GM19452 (cell line): ENCODE measurements around the gene PACSIN2.
"Not testable (repeated sequence)": the region's sequence is repeated elsewhere in the genome, so short reads cannot be mapped to it uniquely, and the experiment has no call there.

Experiments
- ATAC-seq: cut with Tn5 transposase; IDR thresholded peaks from one replicate; pipeline ENCODE4 v1.9.1; 2021; ENCODE audit not compliant: unreplicated experiment

Gene PACSIN2

DNA sequence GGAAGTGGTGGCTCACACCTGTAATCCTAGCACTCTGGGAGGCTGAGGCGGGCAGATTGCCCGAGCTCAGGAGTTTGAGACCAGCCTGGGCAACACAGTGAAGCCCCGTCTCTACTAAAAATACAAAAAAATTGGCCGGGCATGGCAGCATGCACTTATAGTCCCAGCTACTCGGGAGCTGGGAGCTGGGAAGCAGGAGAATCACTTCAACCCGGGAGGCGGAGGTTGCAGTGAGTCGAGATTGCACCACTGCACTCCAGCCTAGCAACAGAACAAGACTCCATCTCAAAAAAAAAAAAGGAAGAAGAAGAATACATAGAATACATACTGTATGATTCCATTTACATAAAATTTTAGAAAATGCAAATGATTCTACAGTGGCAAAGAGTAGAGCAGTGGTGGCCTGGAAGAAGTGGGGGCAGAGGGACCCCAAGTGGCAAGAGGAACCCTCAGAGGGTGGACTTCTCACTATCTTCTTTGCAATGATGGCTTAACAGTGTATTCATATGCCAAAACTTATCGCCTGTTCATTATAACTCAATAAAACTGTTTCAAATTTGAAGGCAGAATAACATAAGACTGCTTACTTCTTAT lies 22.0 kb downstream of the PACSIN2 start:
- no peak for ATAC-seq

DNA sequence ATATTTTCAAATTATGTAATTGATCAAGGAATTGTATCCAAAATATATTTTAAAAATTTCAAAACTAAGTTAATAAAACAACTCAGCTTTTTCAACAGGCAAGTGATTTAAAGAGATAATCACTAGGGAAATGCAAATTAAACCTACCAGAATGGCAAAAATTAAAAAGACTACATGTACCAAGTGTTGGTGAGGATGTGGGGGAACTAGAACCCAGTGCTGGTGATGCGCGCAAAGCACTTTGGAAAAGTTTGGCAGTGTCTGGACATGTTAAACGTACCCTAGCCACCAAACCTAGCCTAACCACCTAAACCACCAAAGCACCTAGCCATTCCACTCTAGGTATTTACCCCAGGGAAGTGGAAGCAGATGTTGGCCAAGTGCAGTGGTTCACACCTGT lies 22.9 kb downstream of the PACSIN2 start:
- no peak for ATAC-seq

DNA sequence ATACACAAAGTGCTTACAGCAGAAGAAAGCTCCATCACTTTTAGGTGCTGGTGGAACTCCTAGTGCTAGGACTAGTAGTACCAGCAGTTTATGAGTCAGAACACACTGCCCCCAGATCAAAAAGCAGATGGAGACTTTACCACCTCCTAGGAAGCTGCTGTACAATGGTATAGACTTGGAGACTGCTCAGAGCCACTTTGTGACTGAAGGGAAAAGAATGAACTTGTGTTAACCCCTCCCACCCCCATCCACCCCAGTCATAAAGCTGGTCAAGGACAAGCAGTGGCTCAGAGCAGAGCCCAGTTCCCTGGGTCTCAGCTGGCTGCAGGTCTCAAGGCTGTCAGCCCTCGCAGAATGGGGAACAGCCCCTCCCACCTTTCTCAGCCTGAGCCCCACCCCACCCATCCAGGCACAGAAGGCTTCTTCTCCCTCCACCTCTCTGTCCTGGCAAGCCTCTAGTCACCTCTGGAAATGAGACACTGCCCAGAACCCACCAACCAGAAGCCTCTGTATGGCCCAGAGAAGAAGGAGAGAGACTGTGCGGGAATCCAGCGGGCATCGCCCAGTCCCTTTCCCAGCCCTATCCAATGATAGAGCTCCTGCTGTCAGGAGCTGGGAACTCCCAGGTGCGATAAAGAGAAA lies 23.8 kb downstream of the PACSIN2 start:
- no peak for ATAC-seq

DNA sequence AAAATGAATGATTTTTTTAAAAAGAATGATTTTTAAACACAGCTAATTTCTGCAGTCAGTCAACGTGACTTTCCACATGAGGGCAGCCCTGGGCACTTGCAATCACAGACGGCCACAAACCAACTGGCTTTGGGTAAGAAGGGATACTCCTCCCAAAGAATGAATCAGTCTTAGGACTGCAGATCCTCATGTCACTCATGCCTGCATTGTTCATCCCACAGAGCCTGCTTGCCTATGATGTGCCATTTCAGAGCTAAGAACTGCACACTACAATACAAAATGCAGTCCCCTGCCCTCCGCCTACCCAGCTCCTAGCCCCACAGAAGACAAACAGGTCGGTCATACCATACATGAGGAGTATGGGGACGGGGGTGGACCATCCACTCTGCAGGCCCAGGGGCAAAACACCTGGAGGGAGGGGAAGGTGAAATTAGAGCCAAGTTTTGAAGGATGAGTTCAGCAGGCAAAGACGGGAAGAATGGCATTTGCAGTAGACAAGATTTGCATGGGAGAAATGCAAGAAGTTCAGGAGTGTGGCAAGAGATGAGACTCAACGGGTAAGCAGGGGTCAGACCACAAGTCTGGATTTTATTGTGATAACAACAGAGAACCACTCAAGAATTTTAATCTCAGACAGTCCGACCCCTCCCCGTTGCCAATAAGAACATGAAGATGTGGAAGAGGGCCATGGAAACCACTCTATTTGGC lies 24.7 kb downstream of the PACSIN2 start:
- no peak for ATAC-seq

DNA sequence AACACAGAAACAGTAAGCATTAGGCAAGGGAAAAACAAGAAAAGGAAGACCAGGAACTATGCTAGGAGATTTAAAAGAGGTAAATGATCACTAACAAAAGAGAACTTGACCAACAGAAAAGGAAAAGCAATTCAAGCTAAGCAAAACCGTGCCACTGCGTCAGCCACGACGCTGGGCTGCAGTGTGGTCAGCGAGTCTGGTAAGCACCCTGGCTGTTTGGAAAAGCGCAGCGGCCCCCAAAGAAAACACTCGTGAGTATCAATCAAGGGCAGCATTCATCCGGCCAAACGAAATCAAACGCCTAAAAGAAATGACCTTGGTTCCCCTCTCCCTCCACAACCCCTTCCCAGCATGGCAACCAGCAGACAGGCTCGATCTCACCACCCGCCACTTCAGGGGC lies 28.8 kb downstream of the PACSIN2 start:
- ATAC-seq = no peak

DNA sequence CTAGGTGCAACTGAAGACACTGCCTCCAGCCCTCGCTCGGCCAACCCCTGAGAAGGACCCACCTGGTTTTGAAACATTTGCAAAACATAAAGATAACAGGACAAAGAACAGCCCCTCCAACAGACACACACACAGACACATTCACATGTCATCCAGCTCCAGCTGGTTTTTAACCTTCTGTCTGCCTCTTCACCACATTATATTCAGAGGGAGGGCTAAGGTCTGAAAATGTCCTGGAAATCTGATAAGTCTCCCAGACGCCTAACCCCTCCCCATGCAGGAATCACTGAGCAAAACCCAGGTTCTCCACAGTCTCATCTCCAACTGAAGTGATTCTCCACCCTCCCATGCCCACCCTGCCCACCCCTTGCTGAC lies 29.4 kb downstream of the PACSIN2 start:
- no peak for ATAC-seq

DNA sequence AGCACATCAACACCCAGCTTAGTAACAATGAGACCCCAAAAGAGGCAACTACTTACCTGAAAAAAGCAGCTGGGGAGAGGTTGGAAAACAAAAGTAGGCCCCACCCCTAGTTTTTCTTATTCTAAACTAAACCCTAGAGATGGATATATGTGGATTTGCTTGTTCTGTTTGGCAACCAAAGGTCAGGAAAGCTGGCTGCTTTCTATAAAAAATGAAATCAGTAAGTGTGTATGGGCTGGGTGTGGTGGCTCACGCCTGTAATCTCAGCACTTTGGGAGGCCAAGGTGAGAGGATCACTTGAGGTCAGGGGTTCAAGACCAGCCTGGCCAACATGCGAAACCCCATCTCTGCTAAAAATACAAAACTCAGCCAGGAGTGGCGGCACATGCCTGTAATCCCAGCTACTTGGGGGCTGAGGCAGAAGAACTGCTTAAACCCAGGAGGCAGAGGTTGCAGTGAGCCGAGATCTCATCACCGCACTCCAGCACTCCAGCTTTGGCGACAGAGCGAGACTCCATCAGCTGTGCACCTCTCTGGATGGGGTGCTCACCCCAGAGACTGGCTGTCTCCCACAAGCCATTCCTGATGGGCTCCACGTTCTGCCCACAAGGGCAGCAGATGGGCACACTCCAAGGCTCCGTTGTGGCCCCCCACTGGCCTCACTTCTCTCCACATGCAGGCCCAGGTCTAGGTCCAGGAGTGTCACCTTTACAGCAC lies 30.0 kb downstream of the PACSIN2 start:
- ATAC-seq = no peak

DNA sequence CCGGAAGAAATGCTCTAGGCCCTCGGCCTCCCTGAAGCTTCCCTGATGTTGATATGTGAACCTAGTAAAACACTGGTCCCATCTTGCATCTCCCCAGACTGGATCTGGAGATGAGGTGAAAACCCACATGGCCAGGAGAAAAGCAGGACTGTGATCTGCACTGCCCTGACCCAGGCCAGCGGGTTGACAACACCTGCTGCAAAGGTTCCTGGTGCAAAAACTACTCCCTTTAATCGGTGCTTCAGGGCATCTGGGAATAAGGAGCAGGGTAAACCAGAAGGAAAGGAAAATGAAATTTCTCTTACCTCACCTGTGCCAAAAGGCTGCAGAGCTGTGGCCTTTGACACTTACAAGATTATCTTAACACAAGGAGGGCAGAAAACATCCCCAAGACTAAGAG lies 30.6 kb downstream of the PACSIN2 start:
- no peak for ATAC-seq

DNA sequence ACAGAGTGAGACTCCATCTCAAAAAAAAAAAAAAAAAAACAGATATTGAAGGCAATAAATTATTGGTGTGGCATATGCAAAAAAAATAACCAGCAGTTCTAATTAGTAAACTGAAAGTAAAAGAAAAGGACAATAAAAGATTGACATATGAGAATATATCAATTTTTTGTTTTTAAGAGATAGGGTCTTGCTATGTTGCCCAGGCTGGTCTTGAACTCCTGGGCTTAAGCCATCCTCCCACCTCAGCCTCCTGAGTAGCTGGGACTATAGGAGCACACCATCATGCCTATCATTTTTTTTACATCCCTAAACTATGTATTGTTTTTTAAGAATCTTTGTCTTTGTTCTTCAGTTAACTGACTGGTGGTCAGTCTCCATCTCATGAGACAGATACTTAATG lies 31.5 kb downstream of the PACSIN2 start:
- no peak for ATAC-seq

DNA sequence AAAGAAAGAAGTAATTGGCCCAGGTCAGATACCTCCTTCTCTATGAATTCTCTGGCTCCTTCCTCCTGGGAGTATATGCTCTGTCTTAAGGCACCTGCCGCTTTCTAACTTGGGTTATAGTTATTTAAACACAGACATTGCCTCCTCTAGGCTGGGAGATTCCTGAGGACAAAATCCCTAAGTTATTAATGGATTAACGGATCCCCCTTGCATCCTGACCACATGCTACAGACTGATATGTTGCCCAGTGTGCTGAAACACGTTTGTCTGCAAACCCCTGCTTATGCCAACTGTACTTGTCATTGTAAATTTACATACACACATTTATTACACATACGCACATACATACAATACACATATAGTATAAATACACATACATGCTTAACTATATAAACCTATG lies 35.3 kb downstream of the PACSIN2 start:
- no peak for ATAC-seq

DNA sequence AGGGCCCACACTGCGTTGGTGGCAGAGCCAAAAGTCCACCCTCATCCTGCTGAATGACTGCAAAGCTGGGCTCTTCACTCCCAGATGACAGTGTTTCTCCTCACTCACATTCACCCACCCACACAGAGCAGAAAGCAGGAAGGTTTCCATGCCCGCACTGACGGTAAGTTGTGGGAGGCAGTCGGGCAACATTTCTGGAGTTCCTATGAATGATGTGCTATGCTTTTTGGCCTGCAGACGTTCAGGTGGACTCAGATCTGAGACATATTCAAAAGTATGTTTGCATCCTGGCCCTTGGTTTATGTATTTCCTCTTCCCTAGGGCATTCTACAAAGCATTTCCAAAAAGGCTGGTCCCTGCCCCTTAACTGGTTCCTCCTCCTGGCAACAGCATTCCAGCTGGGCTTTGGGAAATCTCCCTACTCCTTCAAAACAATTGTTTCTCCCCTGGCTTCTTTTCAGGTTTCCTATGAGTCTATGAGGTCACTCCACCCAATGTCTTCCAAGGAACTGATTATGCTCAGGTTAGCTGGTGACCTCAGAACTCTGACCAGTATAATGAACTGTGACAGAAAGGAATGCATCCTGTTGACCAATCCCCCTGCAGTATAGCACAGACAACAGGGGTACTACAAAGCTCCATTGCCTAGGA lies 36.4 kb downstream of the PACSIN2 start:
- no peak for ATAC-seq

DNA sequence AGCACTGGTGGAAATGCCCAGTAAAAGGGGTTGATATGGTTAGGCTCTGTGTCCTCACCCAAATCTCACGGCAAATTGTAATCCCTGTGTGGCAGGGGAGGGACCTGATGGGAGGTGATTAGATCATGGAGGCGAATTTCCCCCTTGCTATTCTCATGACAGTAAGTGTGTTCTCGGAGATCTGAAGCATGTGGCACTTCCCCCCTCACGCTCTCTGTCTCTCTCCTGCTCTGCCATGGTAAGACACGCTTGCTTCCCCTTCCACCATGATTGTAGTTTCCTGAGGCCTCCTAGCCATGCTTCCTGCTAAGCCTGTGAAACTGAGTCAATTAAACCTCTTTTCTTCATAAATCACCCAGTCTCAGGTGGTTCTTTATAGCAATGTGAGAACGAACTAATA lies 37.4 kb downstream of the PACSIN2 start:
- ATAC-seq = no peak

DNA sequence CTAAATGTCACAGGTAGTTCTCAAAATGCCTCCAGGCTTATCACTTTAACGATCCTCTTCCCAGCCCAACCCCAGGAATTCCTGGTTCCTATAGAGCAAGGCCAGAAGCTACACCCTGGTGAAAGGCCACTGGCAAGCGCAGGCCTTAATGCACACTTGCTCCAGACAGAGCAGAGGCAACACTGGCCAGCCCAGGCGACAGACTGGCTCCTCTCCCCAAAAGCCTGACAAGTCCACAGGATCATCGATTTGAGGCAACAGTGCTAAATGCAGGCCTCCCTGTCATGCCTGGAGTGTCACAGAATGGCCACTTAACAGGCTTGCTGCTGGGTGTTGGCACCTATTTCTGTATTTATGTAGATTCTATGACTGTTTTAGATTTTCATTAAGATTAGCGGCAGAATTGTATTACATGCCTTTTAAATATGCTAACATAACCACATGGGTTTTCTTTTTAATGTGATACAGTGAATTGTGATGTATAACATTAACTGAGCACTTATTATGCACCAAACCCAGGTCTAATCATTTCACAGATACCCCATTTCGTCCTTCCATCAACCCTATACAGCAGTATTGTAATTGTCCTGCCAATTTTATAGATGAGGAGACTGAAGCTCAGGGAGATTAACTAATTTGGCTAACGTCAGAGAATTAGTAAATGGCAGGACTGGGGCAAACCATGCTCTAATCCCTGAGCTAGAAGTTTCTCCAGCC lies 38.6 kb downstream of the PACSIN2 start:
- no peak for ATAC-seq

DNA sequence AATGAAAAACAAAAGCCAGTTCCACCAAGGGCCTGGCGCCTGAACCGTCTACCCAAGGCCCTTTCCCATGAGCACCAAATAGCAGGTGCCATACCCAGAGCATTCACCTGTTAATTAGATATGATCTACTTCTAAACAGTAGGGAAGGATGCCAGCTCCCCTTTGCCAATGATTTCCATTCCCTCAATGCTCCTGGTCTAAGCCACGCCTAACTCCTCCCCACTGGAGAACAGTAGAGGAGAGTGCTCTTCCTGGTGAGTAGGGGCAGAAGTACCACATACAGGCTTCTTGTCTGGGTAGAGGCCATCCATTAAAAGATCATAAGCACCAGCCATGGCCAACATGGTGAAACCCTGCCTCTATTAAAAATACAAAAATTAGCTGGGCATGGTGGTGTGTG lies 40.7 kb downstream of the PACSIN2 start:
- no peak for ATAC-seq

DNA sequence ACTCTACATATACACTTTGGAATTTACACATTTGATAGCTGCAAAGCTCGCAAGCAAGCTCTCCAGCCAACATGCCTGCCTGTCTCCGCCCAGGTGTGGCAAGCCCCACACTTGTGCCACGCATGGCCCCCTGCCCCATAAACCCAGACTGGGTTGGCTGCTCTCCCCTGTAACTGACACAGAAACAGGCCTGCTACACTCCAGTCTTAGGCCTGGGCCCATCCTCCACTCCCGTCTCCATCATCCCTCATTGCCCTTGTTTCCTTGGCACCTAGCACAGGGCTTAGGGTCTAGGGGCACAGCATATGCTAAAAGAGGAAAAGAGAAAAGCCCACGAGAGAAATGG lies 41.4 kb downstream of the PACSIN2 start:
- ATAC-seq = no peak

DNA sequence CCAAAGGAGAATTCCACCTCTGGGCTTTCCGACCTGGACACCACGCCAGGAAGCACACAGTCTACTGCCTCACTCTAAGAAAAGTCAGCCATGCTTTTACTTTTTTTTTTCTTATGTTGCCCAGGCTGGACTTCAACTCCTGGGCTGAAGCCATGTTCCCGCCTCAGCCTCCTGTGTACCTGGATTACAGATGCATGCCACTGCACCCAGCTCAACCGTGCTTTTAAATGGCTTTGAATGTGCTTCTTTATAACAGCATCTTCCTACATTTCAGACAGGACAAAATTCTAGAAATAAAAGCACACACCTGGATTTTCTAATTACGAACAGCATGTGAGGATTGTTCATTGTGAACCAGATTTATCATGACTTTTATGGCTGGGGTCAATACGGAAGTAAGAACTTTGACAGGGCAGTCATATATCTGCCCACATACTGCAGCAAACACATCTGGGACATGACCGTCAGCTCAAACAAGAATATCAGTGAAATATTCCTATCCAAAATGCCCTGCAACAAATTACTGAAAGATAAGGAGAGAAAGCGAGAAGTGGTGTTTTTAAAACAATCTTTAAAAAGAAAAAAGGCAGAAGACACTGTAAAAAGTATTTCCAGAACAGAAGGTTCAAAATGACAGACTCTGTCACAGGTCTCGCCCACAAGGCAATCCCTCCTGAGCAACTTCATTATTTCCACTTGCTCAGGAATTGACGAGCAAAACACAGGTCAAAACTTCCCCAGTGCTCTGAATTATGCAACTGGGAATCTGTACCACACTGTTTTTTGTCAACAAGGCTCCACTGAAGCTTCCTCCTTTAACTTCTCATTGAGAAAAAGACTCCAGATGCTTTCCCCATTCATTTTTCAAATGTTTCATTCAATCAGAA lies 42.1 kb downstream of the PACSIN2 start:
- no peak for ATAC-seq

DNA sequence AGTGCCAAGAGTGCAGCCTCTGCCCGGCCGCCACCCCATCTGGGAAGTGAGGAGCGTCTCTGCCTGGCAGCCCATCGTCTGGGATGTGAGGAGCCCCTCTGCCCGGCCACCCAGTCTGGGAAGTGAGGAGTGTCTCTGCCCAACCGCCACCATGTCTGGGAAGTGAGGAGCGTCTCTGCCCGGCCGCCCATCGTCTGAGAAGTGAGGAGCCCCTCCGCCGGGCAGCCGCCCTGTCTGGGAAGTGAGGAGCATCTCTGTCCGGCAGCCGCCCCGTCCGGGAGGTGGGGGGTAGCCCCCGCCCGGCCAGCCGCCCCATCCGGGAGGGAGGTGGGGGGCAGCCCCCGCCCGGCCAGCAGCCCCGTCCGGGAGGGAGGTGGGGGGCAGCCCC lies 43.5 kb downstream of the PACSIN2 start:
- not testable (repeated sequence) for ATAC-seq

DNA sequence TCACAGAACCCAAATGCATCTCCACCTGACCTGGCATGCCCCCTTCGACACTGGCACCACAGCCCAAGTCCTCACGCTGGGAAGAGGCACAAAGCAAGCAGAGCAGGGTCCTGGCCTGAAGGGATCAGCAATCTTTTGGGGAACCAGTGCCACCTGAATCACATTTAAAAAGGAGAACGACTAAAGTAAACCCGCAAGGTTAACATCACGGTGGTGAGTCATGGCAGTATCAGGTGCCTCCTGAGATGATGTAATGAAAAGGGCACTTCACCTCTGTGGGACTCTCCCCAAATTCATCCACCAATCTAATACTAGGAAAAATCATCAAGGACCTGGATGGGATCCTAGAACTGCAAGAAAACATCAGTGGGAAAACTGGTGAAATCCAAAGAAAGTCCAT lies 44.9 kb downstream of the PACSIN2 start:
- ATAC-seq = no peak

DNA sequence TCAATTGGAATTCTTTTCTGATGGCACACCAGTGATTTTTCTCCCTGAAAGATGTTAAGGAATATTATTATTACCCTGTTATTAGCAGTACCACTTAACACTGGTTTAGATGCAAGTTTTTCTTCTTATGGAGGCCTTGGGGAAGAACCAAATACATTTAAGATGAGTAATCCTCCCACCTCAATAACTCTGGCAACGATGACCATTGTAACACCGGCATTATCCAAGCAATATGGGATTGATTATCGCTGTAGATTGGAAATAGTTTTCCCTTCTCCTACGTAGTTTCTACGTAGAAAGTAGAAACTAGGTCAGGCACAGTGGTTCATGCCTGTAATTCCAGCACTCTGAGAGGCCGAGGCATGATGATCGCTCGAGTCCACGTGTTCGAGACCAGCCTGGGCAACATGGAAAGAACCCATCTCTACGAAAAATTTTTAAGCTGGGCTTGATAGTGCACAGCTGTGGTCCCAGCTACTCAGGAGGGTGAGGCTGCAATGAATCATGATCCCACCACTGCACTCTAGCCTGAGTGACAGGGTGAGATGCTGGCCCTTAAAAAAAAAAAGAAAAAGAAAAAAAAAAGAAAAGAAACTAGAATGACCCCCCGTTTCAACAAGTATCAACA lies 45.5 kb downstream of the PACSIN2 start:
- ATAC-seq = no peak

DNA sequence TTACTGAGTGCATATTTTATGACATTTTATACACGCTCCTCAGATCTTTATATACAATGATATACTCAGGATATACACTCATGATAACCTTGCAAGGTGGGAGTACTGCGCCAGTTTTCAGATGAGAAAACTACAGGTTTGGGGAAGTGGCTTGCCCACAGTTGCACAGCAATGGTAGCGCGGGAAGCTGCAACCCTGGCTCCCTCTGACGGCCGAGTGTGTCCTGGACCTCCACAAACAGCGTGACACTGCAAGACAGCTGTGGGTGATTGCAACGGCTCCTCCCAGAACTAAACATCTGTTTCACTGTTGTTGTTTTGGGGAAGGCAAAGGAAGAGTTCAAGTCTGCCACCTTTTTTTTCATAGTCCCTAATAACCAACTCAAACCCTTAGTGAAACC lies 47.0 kb downstream of the PACSIN2 start:
- no peak for ATAC-seq
